Measurements from ENCODE around the gene HOXA7.
A peak's percentile ranks its signal among the peaks of the same experiment; 100 is the strongest.

The HOXA7 gene

GRCh38 chr7:27183682-27184336 is 27.3 kb upstream of the HOXA7 start:
- Histone ChIP-seq H3K9me3 (ENCODE audit: control insufficient read depth, insufficient read depth, low read length) (no peaks in the 10 kb centered on the region), H3K4me3 (ENCODE audit: low read depth, low read length) (no peak overlapping the region), H3K9ac (ENCODE audit: low read depth, low read length) (no peak overlapping the region), H3K27me3 (ENCODE audit: control insufficient read depth, insufficient read depth, low read length) (peaks cover 99% of the 10 kb centered on the region), H3K4me1 (ENCODE audit: control insufficient read depth, insufficient read depth, low read length) (peaks cover 8% of the 10 kb centered on the region), H3K36me3 (ENCODE audit: control insufficient read depth, insufficient read depth, low read length) (no peaks in the 10 kb centered on the region)

GRCh38 chr7:27182861-27183681 is 26.6 kb upstream of the HOXA7 start:
- Histone ChIP-seq H3K27me3 (ENCODE audit: control insufficient read depth, insufficient read depth, low read length) (peaks cover 99% of the 10 kb centered on the region), H3K4me3 (ENCODE audit: low read depth, low read length) (peak overlapping the region; percentile 6), H3K9me3 (ENCODE audit: control insufficient read depth, insufficient read depth, low read length) (no peaks in the 10 kb centered on the region), H3K4me1 (ENCODE audit: control insufficient read depth, insufficient read depth, low read length) (peaks cover 8% of the 10 kb centered on the region), H3K9ac (ENCODE audit: low read depth, low read length) (no peak overlapping the region), H3K36me3 (ENCODE audit: control insufficient read depth, insufficient read depth, low read length) (no peaks in the 10 kb centered on the region)

- H3K27me3 ChIP-seq (ENCODE audit: control insufficient read depth, insufficient read depth, low read length), result peaks cover 99% of the 10 kb centered on the region
- no peak overlapping the region for H3K9ac ChIP-seq (ENCODE audit: low read depth, low read length)
- peaks cover 8% of the 10 kb centered on the region for H3K4me1 ChIP-seq (ENCODE audit: control insufficient read depth, insufficient read depth, low read length)
- peak overlapping the region; percentile 6 for H3K4me3 ChIP-seq (ENCODE audit: low read depth, low read length)
- H3K36me3 ChIP-seq (ENCODE audit: control insufficient read depth, insufficient read depth, low read length), result no peaks in the 10 kb centered on the region
- H3K9me3 ChIP-seq (ENCODE audit: control insufficient read depth, insufficient read depth, low read length), result no peaks in the 10 kb centered on the region
These were observed 25.9 kb upstream of the HOXA7 start for GRCh38 chr7:27182285-27182841.

GRCh38 chr7:27181795-27182275 is 25.4 kb upstream of the HOXA7 start:
- H3K9me3 ChIP-seq (ENCODE audit: control insufficient read depth, insufficient read depth, low read length), result no peaks in the 10 kb centered on the region
- peak overlapping the region; percentile 6 for H3K4me3 ChIP-seq (ENCODE audit: low read depth, low read length)
- H3K27me3 ChIP-seq (ENCODE audit: control insufficient read depth, insufficient read depth, low read length), result peaks cover 99% of the 10 kb centered on the region
- no peak overlapping the region for H3K9ac ChIP-seq (ENCODE audit: low read depth, low read length)
- H3K4me1 ChIP-seq (ENCODE audit: control insufficient read depth, insufficient read depth, low read length), result peaks cover 4% of the 10 kb centered on the region
- H3K36me3 ChIP-seq (ENCODE audit: control insufficient read depth, insufficient read depth, low read length), result no peaks in the 10 kb centered on the region

- Histone ChIP-seq H3K27me3 (ENCODE audit: control insufficient read depth, insufficient read depth, low read length) (peaks cover 99% of the 10 kb centered on the region), H3K9me3 (ENCODE audit: control insufficient read depth, insufficient read depth, low read length) (no peaks in the 10 kb centered on the region), H3K9ac (ENCODE audit: low read depth, low read length) (no peak overlapping the region), H3K4me1 (ENCODE audit: control insufficient read depth, insufficient read depth, low read length) (no peaks in the 10 kb centered on the region), H3K36me3 (ENCODE audit: control insufficient read depth, insufficient read depth, low read length) (no peaks in the 10 kb centered on the region), H3K4me3 (ENCODE audit: low read depth, low read length) (peak overlapping the region; percentile 30)
These were observed 24.3 kb upstream of the HOXA7 start for GRCh38 chr7:27180431-27181420.

- H3K36me3 ChIP-seq (ENCODE audit: control insufficient read depth, insufficient read depth, low read length), result no peaks in the 10 kb centered on the region
- no peak overlapping the region for H3K9ac ChIP-seq (ENCODE audit: low read depth, low read length)
- H3K9me3 ChIP-seq (ENCODE audit: control insufficient read depth, insufficient read depth, low read length), result no peaks in the 10 kb centered on the region
- H3K4me1 ChIP-seq (ENCODE audit: control insufficient read depth, insufficient read depth, low read length), result no peaks in the 10 kb centered on the region
- peak overlapping the region; percentile 6 for H3K4me3 ChIP-seq (ENCODE audit: low read depth, low read length)
- peaks cover 99% of the 10 kb centered on the region for H3K27me3 ChIP-seq (ENCODE audit: control insufficient read depth, insufficient read depth, low read length)
These were observed 23.3 kb upstream of the HOXA7 start for GRCh38 chr7:27179503-27180430.

- no peaks in the 10 kb centered on the region for H3K4me1 ChIP-seq (ENCODE audit: control insufficient read depth, insufficient read depth, low read length)
- H3K27me3 ChIP-seq (ENCODE audit: control insufficient read depth, insufficient read depth, low read length), result peaks cover 100% of the 10 kb centered on the region
- no peaks in the 10 kb centered on the region for H3K9me3 ChIP-seq (ENCODE audit: control insufficient read depth, insufficient read depth, low read length)
- no peaks in the 10 kb centered on the region for H3K36me3 ChIP-seq (ENCODE audit: control insufficient read depth, insufficient read depth, low read length)
- peak overlapping the region; percentile 6 for H3K4me3 ChIP-seq (ENCODE audit: low read depth, low read length)
- H3K9ac ChIP-seq (ENCODE audit: low read depth, low read length), result no peak overlapping the region
These were observed 22.6 kb upstream of the HOXA7 start for GRCh38 chr7:27179030-27179429.

- Histone ChIP-seq H3K9me3 (ENCODE audit: control insufficient read depth, insufficient read depth, low read length) (no peaks in the 10 kb centered on the region), H3K4me1 (ENCODE audit: control insufficient read depth, insufficient read depth, low read length) (no peaks in the 10 kb centered on the region), H3K27me3 (ENCODE audit: control insufficient read depth, insufficient read depth, low read length) (peaks cover 97% of the 10 kb centered on the region), H3K9ac (ENCODE audit: low read depth, low read length) (no peak overlapping the region), H3K4me3 (ENCODE audit: low read depth, low read length) (no peak overlapping the region), H3K36me3 (ENCODE audit: control insufficient read depth, insufficient read depth, low read length) (no peaks in the 10 kb centered on the region)
These were observed 21.9 kb upstream of the HOXA7 start for GRCh38 chr7:27178366-27178765.

- Histone ChIP-seq H3K9me3 (ENCODE audit: control insufficient read depth, insufficient read depth, low read length) (no peaks in the 10 kb centered on the region), H3K9ac (ENCODE audit: low read depth, low read length) (no peak overlapping the region), H3K36me3 (ENCODE audit: control insufficient read depth, insufficient read depth, low read length) (no peaks in the 10 kb centered on the region), H3K27me3 (ENCODE audit: control insufficient read depth, insufficient read depth, low read length) (peaks cover 97% of the 10 kb centered on the region), H3K4me3 (ENCODE audit: low read depth, low read length) (no peak overlapping the region), H3K4me1 (ENCODE audit: control insufficient read depth, insufficient read depth, low read length) (no peaks in the 10 kb centered on the region)
These were observed 21.4 kb upstream of the HOXA7 start for GRCh38 chr7:27177795-27178320.

GRCh38 chr7:27176962-27177794 is 20.7 kb upstream of the HOXA7 start:
- peak overlapping the region; percentile 11 for H3K4me3 ChIP-seq (ENCODE audit: low read depth, low read length)
- no peaks in the 10 kb centered on the region for H3K4me1 ChIP-seq (ENCODE audit: control insufficient read depth, insufficient read depth, low read length)
- peaks cover 97% of the 10 kb centered on the region for H3K27me3 ChIP-seq (ENCODE audit: control insufficient read depth, insufficient read depth, low read length)
- H3K9ac ChIP-seq (ENCODE audit: low read depth, low read length), result no peak overlapping the region
- H3K9me3 ChIP-seq (ENCODE audit: control insufficient read depth, insufficient read depth, low read length), result no peaks in the 10 kb centered on the region
- no peaks in the 10 kb centered on the region for H3K36me3 ChIP-seq (ENCODE audit: control insufficient read depth, insufficient read depth, low read length)
